Fibroblast of skin of back (primary cell): ENCODE measurements around the gene SLC7A11.

Experiments used
- DNase-seq: peaks from one replicate; pipeline ENCODE4 v3.0.0-alpha.2; 2013

The SLC7A11 gene

DNA sequence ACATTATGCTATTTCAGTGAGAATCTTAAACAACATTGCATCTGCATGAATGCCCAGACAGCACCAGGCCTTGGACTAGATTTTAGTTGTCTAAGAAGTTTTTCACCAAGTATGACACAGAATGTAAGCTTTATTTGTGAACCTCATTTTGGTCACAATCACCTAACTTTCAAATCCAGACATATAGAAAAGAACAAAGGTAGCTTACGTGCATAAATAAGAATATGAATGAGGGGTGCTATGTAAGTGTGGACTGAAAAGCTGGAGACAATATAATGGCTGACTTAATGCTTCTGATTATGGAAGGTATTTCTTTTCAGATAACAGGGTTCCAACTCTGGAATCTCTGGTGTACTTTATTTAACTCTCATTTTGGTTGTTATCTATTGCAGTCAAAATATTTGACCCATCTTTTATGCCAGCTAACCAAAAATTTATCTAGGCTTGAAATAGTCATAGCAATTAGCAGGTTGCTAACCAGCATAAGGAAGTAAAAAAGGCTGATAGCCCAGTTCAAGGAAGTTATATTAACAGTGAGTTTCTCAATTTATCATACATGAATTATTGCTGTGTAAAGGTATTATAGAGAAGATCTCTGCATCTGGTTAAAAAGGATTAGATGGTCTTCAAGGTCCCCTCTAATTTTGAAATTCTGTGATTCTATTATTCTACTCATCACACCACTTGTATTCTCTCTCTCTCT, 36.5 kb downstream of the SLC7A11 start:
- DNase-seq: no peak

DNA sequence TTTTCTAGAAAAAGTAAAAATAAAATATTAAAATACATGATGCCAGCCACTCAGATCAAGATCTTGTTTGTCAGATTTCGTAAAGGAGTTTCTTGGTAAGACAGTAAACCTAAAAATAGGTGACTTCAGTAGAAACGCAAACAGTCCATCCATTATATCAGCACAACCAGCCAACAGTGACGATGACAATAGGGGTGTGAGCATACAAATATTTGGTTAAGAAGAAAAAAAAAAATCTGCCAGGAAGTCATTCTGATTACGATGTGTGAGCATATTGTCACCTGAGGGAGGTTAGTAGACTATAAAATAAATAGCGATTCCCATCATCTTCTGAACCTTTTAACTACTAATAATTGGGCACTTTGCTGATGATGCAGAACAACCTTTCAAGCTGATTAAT, 37.6 kb downstream of the SLC7A11 start:
- DNase-seq: no peak

GRCh38 chr4:138202686-138203085, 39.5 kb downstream of the SLC7A11 start:
- DNase-seq: no peak

DNA sequence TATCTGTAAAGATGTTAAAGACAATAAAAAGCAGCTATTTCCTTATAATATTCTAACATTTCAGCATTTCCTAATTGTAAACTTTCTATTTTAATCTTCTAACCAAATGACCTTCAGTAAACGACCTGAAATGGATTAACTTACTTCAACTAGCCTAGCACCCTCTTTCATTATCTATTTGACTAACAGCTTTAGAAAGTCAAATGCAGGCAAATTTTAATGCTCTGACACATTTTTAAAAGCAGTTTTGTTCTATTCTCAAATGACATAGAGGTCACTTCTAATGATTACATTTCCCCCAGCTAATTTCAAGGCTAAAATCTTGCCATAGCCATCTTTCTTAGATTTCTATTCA, 41.9 kb downstream of the SLC7A11 start:
- no peak for DNase-seq

GRCh38 chr4:138199568-138200235, 42.4 kb downstream of the SLC7A11 start:
- DNase-seq: no peak

DNA sequence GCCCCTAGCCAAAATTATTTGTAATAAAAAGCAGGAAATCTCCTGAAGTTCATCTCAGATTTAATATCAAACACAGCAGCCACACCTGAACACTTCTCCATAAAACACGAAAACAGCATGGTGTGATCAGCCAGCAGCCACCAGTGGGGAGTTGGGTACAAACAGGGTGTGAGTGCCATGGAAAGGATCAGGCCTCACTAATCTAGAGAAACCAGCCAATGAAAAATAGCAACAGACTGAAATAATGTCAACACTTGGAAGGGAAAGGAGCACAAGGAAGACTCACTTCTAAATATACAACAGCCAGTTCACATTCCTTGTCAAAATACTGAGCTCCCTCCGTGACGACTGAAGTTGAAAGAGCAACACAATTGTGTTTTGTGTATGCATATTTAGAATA, 46.0 kb downstream of the SLC7A11 start:
- DNase-seq: no peak

- no peak for DNase-seq
These were observed 48.2 kb downstream of the SLC7A11 start for GRCh38 chr4:138193963-138194362.

DNA sequence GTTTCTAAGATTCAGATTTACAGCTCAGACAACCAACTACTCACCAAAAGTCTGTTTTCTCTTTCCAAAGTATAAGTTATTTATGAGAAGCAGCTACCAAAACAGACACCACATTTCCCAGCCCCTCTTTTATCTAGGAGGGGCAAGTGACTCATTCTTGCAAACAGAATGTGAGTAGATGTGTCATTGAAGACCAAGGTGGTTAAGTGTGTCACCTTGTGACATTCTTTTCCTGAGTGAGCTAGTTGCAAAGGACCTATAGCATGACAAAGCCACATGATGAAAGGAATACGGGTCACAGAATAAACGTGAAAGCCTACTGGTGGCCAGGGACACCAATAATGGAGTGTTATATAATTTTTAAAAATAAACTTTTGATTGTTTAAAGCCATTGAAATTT, 50.0 kb downstream of the SLC7A11 start:
- DNase-seq: peak; percentile 65

GRCh38 chr4:138190452-138190858, 51.7 kb downstream of the SLC7A11 start:
- DNase-seq: no peak

- DNase-seq: no peak
These were observed 52.9 kb downstream of the SLC7A11 start for GRCh38 chr4:138189206-138189605.

DNA sequence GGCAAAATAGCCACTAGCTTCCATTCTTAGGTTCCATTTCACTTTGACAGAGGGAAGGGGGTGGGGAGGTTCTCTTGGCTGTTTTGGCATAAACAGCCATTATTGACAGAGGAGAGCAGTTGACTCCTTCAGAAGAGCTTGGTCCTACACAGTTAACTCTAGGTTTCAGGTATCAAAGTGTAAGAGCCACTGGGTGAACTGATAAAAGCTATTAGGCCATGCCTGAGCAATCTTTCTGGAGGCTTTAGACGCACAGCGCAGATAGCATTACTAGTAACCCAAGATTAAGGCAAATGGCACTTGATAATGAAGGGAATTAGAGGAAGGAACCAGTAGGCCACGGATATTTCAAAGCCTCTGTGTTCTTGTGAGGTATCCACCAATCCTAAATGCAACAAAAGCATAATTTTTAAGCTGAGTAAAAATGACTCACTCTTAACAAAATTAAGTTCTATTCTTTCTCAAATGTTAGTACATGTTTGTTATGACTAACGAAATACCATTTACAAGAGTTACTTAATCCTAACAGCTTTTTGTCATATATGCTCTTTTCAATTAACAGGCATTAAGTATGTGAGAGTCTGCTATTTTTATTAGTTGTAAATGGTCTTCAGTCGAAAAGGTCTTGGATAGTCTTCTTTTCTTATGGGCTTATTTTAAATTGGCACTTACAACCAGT, 53.6 kb downstream of the SLC7A11 start:
- DNase-seq: no peak

DNA sequence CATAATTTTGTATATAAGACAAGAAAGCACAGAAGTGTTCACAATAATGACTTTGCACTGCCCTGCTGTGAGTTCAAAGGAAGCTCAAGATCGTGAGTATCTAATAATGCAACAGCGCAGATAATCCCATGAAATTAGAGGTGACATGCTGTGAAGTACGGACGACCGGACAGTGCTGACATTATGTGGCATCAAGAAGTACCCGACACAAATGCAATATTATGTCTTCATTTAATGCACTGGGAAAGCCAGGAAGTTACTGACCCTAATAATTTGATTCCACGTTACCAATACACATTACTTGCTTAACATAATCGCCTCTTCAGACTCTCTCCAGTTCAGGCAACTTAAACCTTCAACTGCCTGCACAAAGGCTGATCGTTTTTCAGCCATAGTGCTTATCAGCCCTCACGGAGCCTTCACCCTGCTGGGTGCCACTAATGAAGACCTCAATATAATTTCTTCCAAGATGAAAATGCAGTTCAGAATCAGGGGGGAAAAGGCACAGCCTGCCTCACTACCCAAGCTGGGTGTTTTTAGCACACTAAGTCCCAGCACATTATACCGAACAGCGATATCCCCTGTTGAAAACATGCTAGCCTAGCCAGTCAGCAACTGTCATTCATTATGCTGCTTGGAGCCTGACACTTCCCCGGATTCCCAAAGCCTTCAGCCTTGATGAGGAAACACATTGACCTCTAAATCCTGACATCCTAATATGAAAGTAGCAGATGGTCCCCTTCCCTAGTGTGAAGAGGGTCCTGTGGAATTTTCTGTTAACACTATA, 56.1 kb downstream of the SLC7A11 start:
- no peak for DNase-seq

- DNase-seq: no peak
These were observed 57.3 kb downstream of the SLC7A11 start for GRCh38 chr4:138184886-138185285.

GRCh38 chr4:138182838-138183426, 59.2 kb downstream of the SLC7A11 start:
- DNase-seq: peak; percentile 59

DNA sequence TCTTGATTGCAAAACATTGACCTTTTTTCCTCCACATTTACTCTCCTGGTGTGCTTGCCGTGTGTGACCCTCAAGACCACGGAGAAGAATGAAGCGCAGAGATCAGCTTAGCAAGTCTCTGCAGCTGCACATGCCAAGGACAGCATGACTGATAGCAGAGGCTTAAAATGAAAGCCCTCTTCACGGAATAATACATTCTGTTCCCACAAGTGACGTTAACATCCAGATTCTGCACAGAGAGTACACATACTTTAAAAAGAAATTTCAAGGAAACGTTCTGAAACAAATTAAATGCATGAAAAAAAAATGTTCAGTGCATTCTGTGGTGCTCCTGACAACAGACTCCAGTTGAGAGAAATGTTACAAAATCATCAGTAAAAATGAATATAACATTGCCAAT, 60.9 kb downstream of the SLC7A11 start:
- DNase-seq: no peak

DNA sequence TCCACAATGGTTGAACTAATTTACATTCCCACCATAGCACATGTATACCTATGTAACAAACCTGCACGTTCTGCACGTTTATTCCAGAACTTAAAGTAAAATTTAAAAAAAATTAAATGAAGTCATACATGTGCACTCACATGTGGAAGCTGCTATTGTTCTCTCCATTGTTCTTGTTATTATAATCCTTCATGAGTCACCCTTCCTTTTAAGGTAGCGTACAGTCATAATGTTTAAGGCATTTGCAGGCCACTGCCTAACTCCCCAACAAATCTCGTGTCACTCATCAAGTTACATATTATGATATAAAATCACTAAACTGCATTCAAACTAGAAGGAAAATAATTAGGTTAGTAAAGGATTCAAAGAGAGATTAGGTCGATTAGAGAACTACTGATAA, 63.6 kb downstream of the SLC7A11 start:
- peak; percentile 69 for DNase-seq

GRCh38 chr4:138177278-138177968, 64.7 kb downstream of the SLC7A11 start:
- no peak for DNase-seq

- DNase-seq: peak; percentile 32
These were observed 67.0 kb downstream of the SLC7A11 start for GRCh38 chr4:138174981-138175794.

GRCh38 chr4:138164208-138164607, 77.9 kb downstream of the SLC7A11 start:
- DNase-seq: no peak

DNA sequence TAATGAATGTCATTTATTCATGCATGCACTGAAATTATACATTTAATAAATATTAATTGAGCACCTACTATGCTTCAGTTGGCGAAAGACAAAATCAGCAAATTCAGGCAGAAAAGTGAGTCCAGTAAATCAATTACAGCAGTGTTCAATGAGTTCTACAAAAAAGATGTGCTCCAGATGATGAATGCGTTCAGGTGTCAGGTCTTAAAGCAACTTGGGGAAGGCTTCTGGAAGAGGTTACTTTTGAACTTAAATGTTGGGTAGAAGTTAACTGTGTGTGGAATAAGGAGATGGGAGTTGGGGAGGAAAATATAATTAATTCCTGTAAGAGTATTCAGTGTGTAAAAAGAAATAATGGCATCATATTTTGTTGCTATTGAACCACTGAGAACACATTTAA, 79.0 kb downstream of the SLC7A11 start:
- DNase-seq: no peak

GRCh38 chr4:138162259-138162658, 79.9 kb downstream of the SLC7A11 start:
- no peak for DNase-seq
